ENCODE measurements around the gene PLLP. TPM values are rescaled to one million over a fixed set of nuclear protein-coding genes. Genes with fewer than 3 reads are reported as not detected.

Gene PLLP
- total and polyA plus RNA-seq, 2 donors (not counting 1 experiment from before 2014, with no cell fraction given) = 0.15 TPM; not detected in 1

DNA sequence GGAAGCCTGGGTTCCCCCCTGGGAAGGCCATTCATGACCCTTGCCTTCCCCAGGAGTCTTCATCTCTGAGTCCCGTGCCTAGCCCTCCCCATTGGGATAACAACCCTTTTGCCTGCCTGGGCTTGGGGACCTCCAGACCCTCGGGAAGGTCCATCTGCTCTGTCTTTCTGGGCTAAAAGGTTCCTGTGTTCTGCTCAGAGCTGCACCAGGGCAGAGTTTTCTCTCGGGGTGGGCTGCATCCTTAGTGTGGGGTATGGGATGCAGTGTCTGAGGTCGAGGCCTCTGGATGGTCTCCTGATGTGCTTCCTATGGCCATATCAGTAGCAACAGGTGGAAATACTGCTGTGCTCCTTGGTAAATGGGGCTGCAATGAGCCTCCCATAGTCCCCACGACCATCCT lies 22.9 kb upstream of the PLLP start:
- ATAC-seq (ENCODE audit: low read depth) = no peak
- Histone ChIP-seq H2AFZ (ENCODE audit: insufficient read depth, low read depth, low read length, poor library complexity, severe bottlenecking) (no peak overlapping the region), H3K9me3 (ENCODE audit: control extremely low read depth in 1 of 3, control insufficient read depth in 2 of 3, insufficient read depth in 1 of 3, low read length in 2 of 3) (no peaks in the 10 kb centered on the region), H3K4me3 (ENCODE audit: control extremely low read depth in 1 of 5, extremely low read depth in 1 of 5, insufficient read depth in 1 of 5, low read depth in 2 of 5, low read length in 4 of 5) (no peak overlapping the region), H3K4me1 (ENCODE audit: control insufficient read depth in 2 of 2, insufficient read depth in 2 of 2, low read length in 2 of 2) (peaks cover 4 to 10% of the 10 kb centered on the region in 2 donors), H3K27ac (ENCODE audit: low read length in 2 of 2) (no peak overlapping the region), H3K27me3 (replicated peaks in 1 of 4; ENCODE audit: control extremely low read depth in 1 of 4, control insufficient read depth in 3 of 4, insufficient read depth in 4 of 4, low read length in 3 of 4) (peaks cover 0 to 17% (median 2%) of the 10 kb centered on the region in 4 experiments), H4K20me1 (ENCODE audit: control insufficient read depth, insufficient read depth, low read length, poor library complexity, severe bottlenecking) (no peaks in the 10 kb centered on the region), H3K9ac (ENCODE audit: low read length) (no peak overlapping the region), H3K4me2 (replicated peaks; ENCODE audit: low read depth, low read length, poor library complexity, severe bottlenecking) (no peak overlapping the region), H3K36me3 (replicated peaks in 1 of 2; ENCODE audit: control extremely low read depth in 1 of 2, control insufficient read depth in 1 of 2, extremely low read depth in 1 of 2, insufficient read depth in 2 of 2, low read length in 1 of 2) (no peaks in the 10 kb centered on the region), H3K79me2 (ENCODE audit: control insufficient read depth, insufficient read depth, low read length) (no peaks in the 10 kb centered on the region)
- ChIA-PET POLR2A (no interaction called here), CTCF (interaction anchor here (18.1 kb wide), 1 partner anchor 113 kb away, joined by 364 read pairs; no protein-coding TSS in a partner anchor)
- H3K4me3 Mint-ChIP-seq = no peak overlapping the region
- no peak overlapping the region for H3K27ac Mint-ChIP-seq
- intact Hi-C loops (cut with micrococcal nuclease) = no loop called here
- no peak for DNase-seq
- peaks cover 13% of the 10 kb centered on the region for H3K4me1 Mint-ChIP-seq
- H3K27me3 Mint-ChIP-seq = peaks cover 18% of the 10 kb centered on the region
- WGBS (ENCODE audit: insufficient coverage) = 82% methylated on average over 4 of the region's 5 CpGs
- no peaks in the 10 kb centered on the region for H3K9me3 Mint-ChIP-seq (ENCODE audit: insufficient read depth)
- TF ChIP-seq CTCF (IDR thresholded peaks at IDR 0.05) (no peak), EZH2 (IDR thresholded peaks at IDR 0.05; ENCODE audit: borderline replicate concordance, insufficient read depth, low read depth, low read length, poor library complexity, severe bottlenecking) (no peak)

DNA sequence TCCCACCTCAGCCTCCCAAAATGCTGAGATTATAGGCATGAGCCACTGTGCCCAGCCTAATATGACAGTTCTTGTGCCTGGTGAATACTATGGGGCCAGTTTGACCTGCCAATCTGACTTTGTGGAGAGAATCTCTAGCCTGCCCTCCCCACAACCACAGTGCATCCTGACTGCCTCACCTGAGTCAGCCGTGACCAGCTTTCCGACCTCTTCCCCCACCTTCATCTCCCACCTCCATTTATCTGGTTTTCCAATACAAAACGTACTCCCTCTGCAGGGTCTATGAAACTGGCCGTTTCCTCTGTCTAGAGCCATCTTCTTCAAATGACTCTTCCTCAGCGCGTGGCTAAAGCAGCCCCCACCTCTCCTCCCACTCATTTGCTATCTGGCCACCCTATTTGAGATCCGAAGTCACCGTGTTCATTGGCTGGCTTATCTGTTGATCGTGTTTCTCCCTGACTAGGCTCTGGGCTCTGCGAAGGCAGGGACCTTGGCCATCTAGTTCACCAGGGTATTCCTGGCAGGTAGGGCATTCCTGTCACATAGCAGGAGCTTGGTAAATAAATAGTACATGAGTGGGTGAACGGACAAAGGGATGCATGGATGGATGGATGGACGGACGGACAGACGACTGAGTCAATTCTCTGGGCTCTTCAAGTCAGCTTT lies 22.3 kb upstream of the PLLP start:
- POLR2A ChIA-PET = no interaction called here
- H3K27ac Mint-ChIP-seq = no peak overlapping the region
- TF ChIP-seq EZH2 (IDR thresholded peaks at IDR 0.05; ENCODE audit: borderline replicate concordance, insufficient read depth, low read depth, low read length, poor library complexity, severe bottlenecking) = no peak
- TF ChIP-seq CTCF (IDR thresholded peaks at IDR 0.05) = no peak
- DNase-seq = no peak
- no peak overlapping the region for H3K4me3 ChIP-seq (ENCODE audit: control extremely low read depth in 1 of 5, extremely low read depth in 1 of 5, insufficient read depth in 1 of 5, low read depth in 2 of 5, low read length in 4 of 5)
- H3K4me2 ChIP-seq (replicated peaks; ENCODE audit: low read depth, low read length, poor library complexity, severe bottlenecking) = no peak overlapping the region
- H3K9me3 Mint-ChIP-seq (ENCODE audit: insufficient read depth) = no peaks in the 10 kb centered on the region
- peaks cover 4 to 10% of the 10 kb centered on the region in 2 donors for H3K4me1 ChIP-seq (ENCODE audit: control insufficient read depth in 2 of 2, insufficient read depth in 2 of 2, low read length in 2 of 2)
- no peaks in the 10 kb centered on the region for H3K79me2 ChIP-seq (ENCODE audit: control insufficient read depth, insufficient read depth, low read length)
- WGBS (ENCODE audit: insufficient coverage) = 91% methylated on average over 14 of the region's 14 CpGs
- peaks cover 13% of the 10 kb centered on the region for H3K4me1 Mint-ChIP-seq
- no peak for ATAC-seq (ENCODE audit: low read depth)
- H3K9me3 ChIP-seq (ENCODE audit: control extremely low read depth in 1 of 3, control insufficient read depth in 2 of 3, insufficient read depth in 1 of 3, low read length in 2 of 3) = no peaks in the 10 kb centered on the region
- H3K27ac ChIP-seq (ENCODE audit: low read length in 2 of 2) = no peak overlapping the region
- H4K20me1 ChIP-seq (ENCODE audit: control insufficient read depth, insufficient read depth, low read length, poor library complexity, severe bottlenecking) = no peaks in the 10 kb centered on the region
- CTCF ChIA-PET = interaction anchor here (18.1 kb wide), 1 partner anchor 114 kb away, joined by 364 read pairs; no protein-coding TSS in a partner anchor
- H3K36me3 ChIP-seq (replicated peaks in 1 of 2; ENCODE audit: control extremely low read depth in 1 of 2, control insufficient read depth in 1 of 2, extremely low read depth in 1 of 2, insufficient read depth in 2 of 2, low read length in 1 of 2) = no peaks in the 10 kb centered on the region
- H2AFZ ChIP-seq (ENCODE audit: insufficient read depth, low read depth, low read length, poor library complexity, severe bottlenecking) = no peak overlapping the region
- H3K27me3 ChIP-seq (replicated peaks in 1 of 4; ENCODE audit: control extremely low read depth in 1 of 4, control insufficient read depth in 3 of 4, insufficient read depth in 4 of 4, low read length in 3 of 4) = peaks cover 0 to 17% (median 2%) of the 10 kb centered on the region in 4 experiments
- no peak overlapping the region for H3K9ac ChIP-seq (ENCODE audit: low read length)
- H3K27me3 Mint-ChIP-seq = peaks cover 14% of the 10 kb centered on the region
- H3K4me3 Mint-ChIP-seq = no peak overlapping the region
- intact Hi-C loops (cut with micrococcal nuclease) = no loop called here
